ENCODE results near the gene EWSR1.

DNA sequence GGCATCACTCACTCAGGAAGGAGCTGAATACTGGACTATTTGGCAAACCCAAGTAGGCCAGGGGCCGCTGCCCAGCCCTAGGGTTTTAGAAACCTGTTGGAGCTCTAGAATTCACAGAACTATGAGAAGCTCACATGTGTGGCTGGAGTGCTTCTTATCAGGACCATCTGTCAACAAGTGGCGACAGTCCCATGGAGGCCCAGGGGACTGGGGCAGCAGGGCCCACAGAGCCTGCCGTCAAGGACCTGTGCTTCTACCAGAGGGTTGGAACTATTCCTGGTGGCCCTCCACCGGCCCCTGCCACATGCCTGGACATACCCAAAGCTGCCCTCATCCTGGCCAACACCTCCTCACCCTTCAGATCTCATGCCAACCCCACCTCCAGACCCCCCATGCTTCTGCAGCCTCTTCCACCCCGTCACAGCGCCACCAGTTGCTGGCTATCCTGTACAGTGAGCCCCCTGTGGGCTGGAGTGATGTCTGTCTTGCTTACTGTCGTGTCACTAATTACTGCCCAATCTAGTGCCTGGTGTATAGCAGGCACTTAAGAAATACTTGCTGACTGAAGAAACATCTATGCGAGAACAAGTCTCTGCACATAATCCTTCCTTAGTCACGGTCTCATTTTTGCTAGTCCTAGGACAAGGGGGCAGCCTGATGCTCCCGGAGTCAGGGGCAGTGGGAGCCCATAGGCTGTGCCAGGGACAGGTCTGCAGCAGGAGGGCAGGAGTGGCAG lies 74.7 kb downstream of the EWSR1 start:
- TF ChIP-seq, protein P1, sequence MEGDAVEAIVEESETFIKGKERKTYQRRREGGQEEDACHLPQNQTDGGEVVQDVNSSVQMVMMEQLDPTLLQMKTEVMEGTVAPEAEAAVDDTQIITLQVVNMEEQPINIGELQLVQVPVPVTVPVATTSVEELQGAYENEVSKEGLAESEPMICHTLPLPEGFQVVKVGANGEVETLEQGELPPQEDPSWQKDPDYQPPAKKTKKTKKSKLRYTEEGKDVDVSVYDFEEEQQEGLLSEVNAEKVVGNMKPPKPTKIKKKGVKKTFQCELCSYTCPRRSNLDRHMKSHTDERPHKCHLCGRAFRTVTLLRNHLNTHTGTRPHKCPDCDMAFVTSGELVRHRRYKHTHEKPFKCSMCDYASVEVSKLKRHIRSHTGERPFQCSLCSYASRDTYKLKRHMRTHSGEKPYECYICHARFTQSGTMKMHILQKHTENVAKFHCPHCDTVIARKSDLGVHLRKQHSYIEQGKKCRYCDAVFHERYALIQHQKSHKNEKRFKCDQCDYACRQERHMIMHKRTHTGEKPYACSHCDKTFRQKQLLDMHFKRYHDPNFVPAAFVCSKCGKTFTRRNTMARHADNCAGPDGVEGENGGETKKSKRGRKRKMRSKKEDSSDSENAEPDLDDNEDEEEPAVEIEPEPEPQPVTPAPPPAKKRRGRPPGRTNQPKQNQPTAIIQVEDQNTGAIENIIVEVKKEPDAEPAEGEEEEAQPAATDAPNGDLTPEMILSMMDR (IDR thresholded peaks at IDR 0.05) = no peak
- TF ChIP-seq EP300 (IDR thresholded peaks at IDR 0.05) = no peak
- no peak for TF ChIP-seq POLR2A (IDR thresholded peaks at IDR 0.05)
